ENCODE measurements around the gene ZBTB40.

GRCh38 chr1:22500471-22500870 lies 48.8 kb downstream of the ZBTB40 start:
- no peak for TF ChIP-seq CTCF (IDR thresholded peaks at IDR 0.05; ENCODE audit: low read length)
- TF ChIP-seq EZH2 (optimal IDR thresholded peaks at IDR 0.05; ENCODE audit: low read depth, low read length), result no peak
